GM06990 (cell line): ENCODE results near the gene CASKIN2.

Source experiments
- DNase-seq: peaks from one replicate; pipeline ENCODE4 v3.0.0-alpha.2; 2011; ENCODE audit not compliant: insufficient read length; ENCODE audit errors: extremely low read depth
- H3K27me3 ChIP-seq: replicated peaks from 2 replicates; pipeline ENCODE4 v1.6.0; 2011; ENCODE audit warnings: low read length; ENCODE audit not compliant: control insufficient read depth, insufficient read depth
- H3K36me3 ChIP-seq: 2 replicates; pipeline ENCODE4 v1.5.1; 2011; ENCODE audit warnings: low read length; ENCODE audit not compliant: control insufficient read depth, insufficient read depth
- H3K4me3 ChIP-seq: replicated peaks from 2 replicates; pipeline ENCODE4 v1.5.1; 2011; ENCODE audit warnings: low read depth, mild to moderate bottlenecking, control low read depth, low read length
- CTCF ChIP-seq: IDR thresholded peaks from 2 replicates; pipeline ENCODE4 v1.5.1; 2011; ENCODE audit warnings: low read length, control low read depth, mild to moderate bottlenecking, inconsistent platforms; ENCODE audit not compliant: insufficient read depth, poor library complexity, severe bottlenecking

Gene CASKIN2

DNA sequence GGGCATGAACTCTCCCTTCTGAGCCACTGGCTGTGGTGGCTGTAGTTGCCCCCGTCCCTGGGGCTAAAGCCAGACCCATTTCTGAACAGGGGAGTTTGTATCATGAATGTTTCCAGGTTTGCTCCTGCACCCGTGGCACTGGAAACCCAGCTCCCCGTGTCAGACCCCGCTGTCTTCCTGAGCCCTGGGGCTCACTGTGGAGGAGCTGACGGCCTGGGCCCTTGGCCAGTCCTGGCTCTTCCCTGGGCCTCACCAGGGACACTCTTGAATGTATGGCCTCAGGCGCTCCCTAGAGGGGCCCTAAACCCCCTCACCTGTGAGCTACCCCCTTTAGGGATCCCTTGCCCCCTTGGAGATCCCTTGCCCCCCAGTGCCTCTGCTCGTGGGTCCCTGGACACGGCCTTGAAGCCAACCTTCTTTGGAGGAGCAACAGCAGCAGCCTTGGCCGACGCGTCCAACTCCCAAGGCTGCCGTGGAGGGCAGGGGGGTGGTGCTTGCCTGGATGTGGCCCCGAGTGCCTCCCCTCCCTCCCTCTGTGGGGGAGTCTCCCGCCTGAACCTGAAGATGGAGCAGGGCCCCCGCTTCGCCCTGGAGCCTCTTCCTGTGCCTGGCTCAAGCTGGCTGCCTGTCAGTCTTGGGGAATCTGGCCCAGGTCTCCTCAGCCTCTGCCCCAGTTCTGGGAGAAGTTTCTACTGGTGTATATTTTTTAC, 15.9 kb downstream of the CASKIN2 start:
- H3K4me3 ChIP-seq = no peak overlapping the region
- no peak for TF ChIP-seq CTCF
- peaks cover 16% of the 10 kb centered on the region for H3K36me3 ChIP-seq
- no peak for DNase-seq
- no peaks in the 10 kb centered on the region for H3K27me3 ChIP-seq

DNA sequence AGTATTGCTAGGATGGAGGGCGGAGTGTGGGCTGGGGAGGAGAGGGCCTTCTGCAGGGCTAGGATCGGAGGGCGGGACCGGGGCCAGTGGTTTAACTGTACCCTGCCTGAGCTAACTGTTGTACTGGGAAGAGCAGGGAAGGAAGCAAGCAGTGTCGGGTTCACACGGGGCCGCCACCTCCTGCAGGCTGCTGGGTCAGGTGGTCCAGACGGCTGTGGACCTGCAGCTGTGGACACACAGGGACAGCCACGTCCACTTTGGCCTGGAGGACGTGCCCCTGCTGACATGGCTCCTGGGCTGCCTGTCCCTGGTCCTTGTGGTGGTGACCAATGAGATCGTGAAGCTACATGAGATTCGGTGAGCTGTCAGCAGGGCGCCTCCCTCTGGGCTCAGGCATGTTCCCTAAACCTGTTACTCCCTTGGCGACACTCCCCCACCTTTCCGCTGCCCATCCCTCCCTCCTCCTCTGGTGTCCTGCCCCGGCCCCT, 16.6 kb downstream of the CASKIN2 start:
- TF ChIP-seq CTCF = no peak
- H3K36me3 ChIP-seq = peaks cover 18% of the 10 kb centered on the region
- no peak overlapping the region for H3K4me3 ChIP-seq
- no peaks in the 10 kb centered on the region for H3K27me3 ChIP-seq
- no peak for DNase-seq

GRCh38 chr17:75498039-75498725, 17.2 kb downstream of the CASKIN2 start:
- no peak for TF ChIP-seq CTCF
- DNase-seq = no peak
- Histone ChIP-seq H3K4me3 (no peak overlapping the region), H3K27me3 (no peaks in the 10 kb centered on the region), H3K36me3 (peaks cover 21% of the 10 kb centered on the region)

DNA sequence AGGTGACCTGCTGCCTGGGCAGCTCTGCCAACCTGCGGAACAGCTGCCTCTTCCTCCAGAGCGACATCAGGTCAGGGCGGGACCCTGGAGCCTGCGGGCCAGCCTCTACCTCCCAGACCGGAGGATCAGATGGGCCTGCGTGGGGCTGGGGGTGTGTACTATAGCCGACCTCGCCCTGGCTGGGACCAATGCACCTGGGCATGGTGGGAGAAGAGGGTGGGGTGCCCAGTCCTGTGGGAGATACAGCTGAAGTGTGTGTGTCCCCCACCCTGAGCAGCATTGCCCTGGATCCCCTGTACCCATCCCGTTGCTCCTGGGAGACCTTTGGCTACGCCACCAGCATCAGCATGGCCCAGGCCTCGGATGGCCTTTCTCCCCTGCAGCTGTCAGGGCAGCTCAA, 19.3 kb downstream of the CASKIN2 start:
- peaks cover 32% of the 10 kb centered on the region for H3K36me3 ChIP-seq
- no peak overlapping the region for H3K4me3 ChIP-seq
- no peak for TF ChIP-seq CTCF
- no peak for DNase-seq
- no peaks in the 10 kb centered on the region for H3K27me3 ChIP-seq

DNA sequence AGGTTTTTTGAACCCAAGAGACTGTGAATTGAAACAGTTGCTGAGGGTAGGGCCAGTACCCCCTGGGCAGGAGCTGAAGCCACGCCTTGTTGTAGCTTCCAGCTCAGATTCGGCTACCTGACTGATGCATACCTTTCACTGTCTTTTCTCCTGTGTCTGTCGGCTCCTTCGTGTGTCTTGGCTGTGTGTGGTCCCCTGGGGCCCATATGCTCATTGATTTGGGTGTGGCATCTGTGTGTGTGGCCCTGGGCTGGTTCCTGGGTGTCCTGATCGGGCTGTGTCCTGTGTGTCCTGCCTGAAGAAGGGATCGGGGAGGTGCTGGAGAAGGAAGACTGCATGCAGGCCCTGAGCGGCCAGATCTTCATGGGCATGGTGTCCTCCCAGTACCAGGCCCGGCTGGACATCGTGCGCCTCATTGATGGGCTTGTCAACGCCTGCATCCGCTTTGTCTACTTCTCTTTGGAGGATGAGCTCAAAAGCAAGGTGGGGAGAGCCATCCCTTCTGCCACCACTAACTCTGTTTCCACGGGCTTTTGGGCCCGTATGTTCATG, 20.9 kb downstream of the CASKIN2 start:
- H3K4me3 ChIP-seq = no peak overlapping the region
- TF ChIP-seq CTCF = no peak
- H3K27me3 ChIP-seq = no peaks in the 10 kb centered on the region
- H3K36me3 ChIP-seq = peaks cover 36% of the 10 kb centered on the region
- no peak for DNase-seq
